Heart left ventricle (tissue), 16 donors: ENCODE data around the gene MKRN2OS. TPM values are rescaled to one million over a fixed set of nuclear protein-coding genes. Genes with fewer than 3 reads are reported as not detected.

ENCODE experiments used
- ATAC-seq, 4 donors: fragments of 200-7000 bp; cut with Tn5 transposase; one replicate each; pipeline ENCODE4 v1.9.1; 2020 to 2022; ENCODE audit warnings: moderate library complexity in 4 of 4, mild to moderate bottlenecking in 3 of 4, moderate number of reproducible peaks in 1 of 4
- DNase-seq, 5 donors: peaks; one replicate each; pipeline ENCODE4 v3.0.0-alpha.2; 2020
- H3K27ac ChIP-seq, 12 donors: fragments of 200-600 bp; sonication (generic) in 4 of 12; one replicate each; pipeline versions ENCODE4 v1.5.0 to v1.8.0; 2016 to 2022; ENCODE audit warnings: mild to moderate bottlenecking in 2 of 12
- H3K27me3 ChIP-seq, 9 donors: fragments of 200-600 bp; sonication (generic) in 2 of 9; one replicate each; pipeline versions ENCODE4 v1.5.1 to v1.8.0; 2016 to 2022; ENCODE audit warnings: mild to moderate bottlenecking in 3 of 9
- H3K36me3 ChIP-seq, 9 donors: fragments of 200-600 bp; sonication (generic) in 2 of 9; one replicate each; pipeline versions ENCODE4 v1.5.0 to v1.8.0; 2018 to 2022; ENCODE audit warnings: mild to moderate bottlenecking in 2 of 9
- H3K4me1 ChIP-seq, 12 donors: fragments of 200-600 bp; sonication (generic) in 4 of 12; one replicate each; pipeline versions ENCODE4 v1.5.0 to v1.8.0; 2016 to 2022; ENCODE audit warnings: mild to moderate bottlenecking in 3 of 12
- H3K4me3 ChIP-seq, 12 donors: fragments of 200-600 bp; sonication (generic) in 4 of 12; one replicate each; pipeline versions ENCODE4 v1.5.0 to v1.8.0; 2017 to 2022; ENCODE audit warnings: mild to moderate bottlenecking in 9 of 12, moderate library complexity in 4 of 12
- H3K9me3 ChIP-seq, 12 donors: fragments of 200-600 bp; sonication (generic) in 4 of 12; one replicate each; pipeline versions ENCODE4 v1.5.0 to v1.8.0; 2016 to 2022; ENCODE audit warnings: mild to moderate bottlenecking in 1 of 12
- POLR2A ChIP-seq, 2 donors: fragments of 450-650 bp; IDR thresholded peaks; one replicate each; pipeline ENCODE4 v1.6.1; 2017; ENCODE audit warnings: antibody characterized with exemption in 2 of 2, mild to moderate bottlenecking in 2 of 2, moderate library complexity in 2 of 2
- WGBS, 4 donors: extraction: QIAGEN DNeasy Blood & Tissue Kit in 2 of 4; methylation state at CpG; one replicate each; pipeline versions ENCODE4 v1.1.5 to v1.1.7; 2013 to 2018; 5-methylcytosine and 5-hydroxymethylcytosine counted together
- intact Hi-C, 10 donors: fragments of 100-400 bp; cut with DNase I; formaldehyde crosslinking; loops; one replicate each; pipeline versions ENCODE4 v1.11.1 to v1.14.2; 2022
- long read RNA-seq, 3 donors: library from polyadenylated mRNA; unstranded; transcript quantifications; one replicate each; pipeline ENCODE4 v2.0.0, GENCODE V29; 2020 to 2021
- polyA plus RNA-seq, 2 donors: library from polyadenylated mRNA; stranded (reverse); fragments of 200-250 nt; gene quantifications; one replicate each; pipeline ENCODE4 v1.2.3, GENCODE V29; 2013
- total RNA-seq, 9 donors: library from RNA; depleted of rRNA in 2 of 9; stranded (reverse); fragments of >200 nt in 2 of 9; fragmentation: NEBNext Ultra II Directional in 3 of 9; extraction: Animal tissue kit (Norgen Biotek cat#: 25700) in 3 of 9; gene quantifications; one replicate each; pipeline versions ENCODE4 v1.1.0 to v1.2.4, GENCODE V29; 2016 to 2023
- TF ChIP-seq, protein P1 (sequence below), 12 donors: fragments of 200-600 bp; sonication (generic) in 4 of 12; IDR thresholded peaks; one replicate each; pipeline versions ENCODE4 v1.5.0 to v1.8.0; 2018 to 2022; ENCODE audit warnings: antibody characterized with exemption in 12 of 12, mild to moderate bottlenecking in 5 of 12
- donor health status: ischemic (EF 13 %, LVEDD 7.1; RV severe dilation, severe dysfunction).
- donor health status: healthy with polysubstance abuse.
- donor health status: DM: no; HTN: yes; CAD: no.
- donor health status: DM: no; HTN: no; CAD: no.
- donor health status: ischemic (EF 25% LVEDD 6.9; RV normal size, moderate dysfunction).
- donor health status: ischemic (EF 25% LVEDD 5.7; RV mildly dilated, moderate dysfunction).
- donor health status: healthy.
- donor health status: DM: yes; HTN: yes; CAD: no.
- donor health status: ischemic (EF 35%, LVEDD 5.7; RV mildly dilated, moderate dysfunction).
- donor health status: nonischemic (EF 11% LVEDD 7.7; RV severe dilation, severe dysfunction).
- donor health status: DM: yes; HTN: yes; CAD: no.
- donor health status: PGD.
- donor health status: ischemic (EF 29% LVEDD 5.4; RV normal size, mild dysfunction).
- donor health status: nonischemic (EF 23%, LVEDD 6.1; RV moderate dilation, normal function).

Gene MKRN2OS, protein sequence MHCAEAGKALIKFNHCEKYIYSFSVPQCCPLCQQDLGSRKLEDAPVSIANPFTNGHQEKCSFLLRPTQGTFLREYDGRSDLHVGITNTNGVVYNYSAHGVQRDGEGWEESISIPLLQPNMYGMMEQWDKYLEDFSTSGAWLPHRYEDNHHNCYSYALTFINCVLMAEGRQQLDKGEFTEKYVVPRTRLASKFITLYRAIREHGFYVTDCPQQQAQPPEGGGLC
- 10 to 100 TPM in 1 of 9 donors, 1 to 10 TPM in 4, under 1 TPM in 1, not detected in 3; 0.42 to 11.4 (median 1.7) TPM for total RNA-seq
- polyA plus RNA-seq, result 1 to 10 TPM in 1 of 2 donors, not detected in 1; 1.1 TPM
- long read RNA-seq, donor 1, partial matches to known transcripts, result 0 of 2 reads
- long read RNA-seq, donor 1, other reads (novel, unspliced or antisense), result 2 of 2 reads
- long read RNA-seq, donor 2, partial matches to known transcripts, result 0 of 2 reads
- long read RNA-seq, donor 2, other reads (novel, unspliced or antisense), result 2 of 2 reads
- long read RNA-seq, donor 3, result 0 reads

DNA sequence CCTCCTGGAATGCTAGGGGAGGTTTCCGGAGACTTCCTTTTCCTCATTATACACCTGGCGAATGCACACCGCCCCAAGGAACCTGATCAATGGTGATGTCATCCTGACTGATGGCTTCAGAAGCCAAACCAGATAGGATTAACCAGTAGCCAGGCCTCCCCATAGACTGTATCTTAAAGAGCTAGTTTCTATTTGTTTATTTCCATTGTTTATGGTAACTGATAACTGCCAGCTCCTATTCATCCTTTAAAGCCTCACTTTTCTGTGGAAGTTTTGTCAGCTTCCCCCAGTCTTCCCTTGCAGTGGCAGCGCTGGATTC lies at the start of gene MKRN2OS:
Gene MKRN2OS, minus strand, starts transcription at position 27 of the 319 bp plus-strand sequence. CDS start 35 bp downstream, outside the sequence.
- Histone ChIP-seq H3K27me3 (no peaks in the 10 kb centered on the region), H3K36me3 (peaks cover 0 to 4% (median 0%) of the 10 kb centered on the region in 9 donors), H3K9me3 (no peaks in the 10 kb centered on the region), H3K4me1 (no peaks in the 10 kb centered on the region), H3K27ac (no peak within 1 kb of the TSS), H3K4me3 (no peak within 1 kb of the TSS)
- TF ChIP-seq, protein P1, sequence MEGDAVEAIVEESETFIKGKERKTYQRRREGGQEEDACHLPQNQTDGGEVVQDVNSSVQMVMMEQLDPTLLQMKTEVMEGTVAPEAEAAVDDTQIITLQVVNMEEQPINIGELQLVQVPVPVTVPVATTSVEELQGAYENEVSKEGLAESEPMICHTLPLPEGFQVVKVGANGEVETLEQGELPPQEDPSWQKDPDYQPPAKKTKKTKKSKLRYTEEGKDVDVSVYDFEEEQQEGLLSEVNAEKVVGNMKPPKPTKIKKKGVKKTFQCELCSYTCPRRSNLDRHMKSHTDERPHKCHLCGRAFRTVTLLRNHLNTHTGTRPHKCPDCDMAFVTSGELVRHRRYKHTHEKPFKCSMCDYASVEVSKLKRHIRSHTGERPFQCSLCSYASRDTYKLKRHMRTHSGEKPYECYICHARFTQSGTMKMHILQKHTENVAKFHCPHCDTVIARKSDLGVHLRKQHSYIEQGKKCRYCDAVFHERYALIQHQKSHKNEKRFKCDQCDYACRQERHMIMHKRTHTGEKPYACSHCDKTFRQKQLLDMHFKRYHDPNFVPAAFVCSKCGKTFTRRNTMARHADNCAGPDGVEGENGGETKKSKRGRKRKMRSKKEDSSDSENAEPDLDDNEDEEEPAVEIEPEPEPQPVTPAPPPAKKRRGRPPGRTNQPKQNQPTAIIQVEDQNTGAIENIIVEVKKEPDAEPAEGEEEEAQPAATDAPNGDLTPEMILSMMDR (IDR thresholded peaks at IDR 0.05), result no peak
- TF ChIP-seq POLR2A (IDR thresholded peaks at IDR 0.05), result no peak
- DNase-seq (no peak), ATAC-seq (peak in 1 of 4 donors; percentile 33)
- intact Hi-C loops, result loop anchor here in 1 of 10 donors (10.0 kb wide), 1 partner anchor 359 kb away; no protein-coding TSS in a partner anchor
- 56 to 63% (median 61%) methylated on average over 4 of the region's 4 CpGs for WGBS, 4 donors

DNA sequence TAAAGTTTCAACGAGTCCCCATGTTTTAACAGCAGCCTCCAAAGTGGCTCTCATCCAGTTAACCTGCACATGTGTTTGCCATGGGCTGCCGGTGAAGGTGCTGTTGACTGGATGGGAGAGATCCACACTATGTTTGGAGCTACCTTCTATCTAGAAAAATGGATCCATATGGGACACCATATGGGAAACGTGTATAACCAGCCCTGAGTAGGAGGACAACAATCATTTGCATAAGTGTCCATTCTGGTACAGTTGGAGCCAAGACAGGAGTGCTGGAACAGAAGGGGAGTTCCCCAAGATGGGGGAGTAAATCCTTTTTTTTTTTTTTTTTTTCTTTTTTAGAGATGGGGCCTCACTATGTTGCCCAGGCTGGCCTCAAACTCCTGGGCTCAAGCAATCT lies 48.2 kb upstream of the MKRN2OS start:
- WGBS, 4 donors, result 70 to 81% (median 79%) methylated on average over 3 of the region's 3 CpGs
- H3K36me3 ChIP-seq, result peaks cover 0 to 100% (median 95%) of the 10 kb centered on the region in 9 donors

DNA sequence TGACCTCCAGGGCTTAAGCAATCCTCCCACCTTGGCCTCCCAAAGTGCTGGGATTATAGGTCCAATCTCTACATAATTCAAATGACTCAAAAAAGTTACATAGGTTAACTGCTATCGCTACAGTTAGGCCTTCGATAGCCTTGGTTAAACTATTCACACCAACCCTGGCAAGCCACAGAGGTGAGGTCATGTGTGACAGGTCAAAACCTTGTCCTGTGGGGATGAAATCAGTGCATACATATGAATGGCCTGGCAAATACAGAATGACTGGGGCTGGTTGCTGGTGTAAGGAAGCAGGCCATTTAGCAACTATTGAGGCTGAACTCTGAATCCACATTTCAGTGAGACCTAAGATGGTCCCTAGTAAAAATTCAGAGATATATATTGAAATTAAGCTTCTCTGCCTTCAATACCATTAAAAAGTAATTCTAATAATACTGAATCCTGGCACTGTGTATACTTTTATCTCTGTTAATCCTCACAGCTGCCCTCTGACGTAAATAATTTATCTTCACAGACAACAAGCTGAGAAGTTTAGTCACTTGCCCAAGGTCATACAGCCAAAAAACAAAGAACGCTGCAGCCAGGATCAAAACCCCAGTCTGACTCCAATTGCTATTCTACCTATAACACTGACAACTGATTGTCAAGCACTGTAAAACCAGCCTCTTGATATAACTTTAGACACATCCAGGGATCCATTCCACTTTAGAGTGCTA lies 46.9 kb upstream of the MKRN2OS start:
- DNase-seq (no peak), ATAC-seq (peak; percentile 49 to 67 (median 56))
- H3K27me3 ChIP-seq, result no peaks in the 10 kb centered on the region
- no peaks in the 10 kb centered on the region for H3K9me3 ChIP-seq
- H3K4me3 ChIP-seq, result no peak overlapping the region
- H3K36me3 ChIP-seq, result peaks cover 0 to 100% (median 95%) of the 10 kb centered on the region in 9 donors
- intact Hi-C loops, result loop anchor here in 1 of 10 donors (10.0 kb wide), 1 partner anchor 73 kb away; the partner anchor contains the start of gene RAF1
- H3K4me1 ChIP-seq, result peaks cover 0 to 45% (median 8%) of the 10 kb centered on the region in 12 donors
- WGBS, 4 donors, result 58 to 69% (median 67%) methylated on average over 4 of the region's 4 CpGs
- H3K27ac ChIP-seq, result peak overlapping the region; percentile 19 to 88 (median 62)
- TF ChIP-seq POLR2A (IDR thresholded peaks at IDR 0.05), result no peak
- TF ChIP-seq, protein P1 (IDR thresholded peaks at IDR 0.05), result no peak

More for the DNA sequence above, 48.2 kb upstream of the MKRN2OS start:
- Histone ChIP-seq H3K27me3 (no peaks in the 10 kb centered on the region), H3K27ac (peak overlapping the region in 9 of 12 donors; percentile 50 to 88 (median 63)), H3K4me1 (peaks cover 0 to 32% (median 5%) of the 10 kb centered on the region in 12 donors), H3K4me3 (no peak overlapping the region), H3K9me3 (no peaks in the 10 kb centered on the region)
- DNase-seq, result no peak
- intact Hi-C loops, result loop anchor here in 1 of 10 donors (10.0 kb wide), 1 partner anchor 71 kb away; the partner anchor contains the start of gene RAF1
- no peak for ATAC-seq
- TF ChIP-seq, protein P1 (IDR thresholded peaks at IDR 0.05), result no peak
- no peak for TF ChIP-seq POLR2A (IDR thresholded peaks at IDR 0.05)
